Activated CD4-positive, alpha-beta T cell treated with anti-CD3 and anti-CD28 coated beads, Interleukin-2, amount 10 ng/mL, durations not matched to agents 7 days and 5 days (primary cell): ENCODE data around the gene TREML4. TPM values are rescaled to one million over a fixed set of nuclear protein-coding genes. Genes with fewer than 3 reads are reported as not detected.

Experiments used
- CTCF ChIA-PET: fragments of 350-600 bp; sonication (Branson Sonifier 250); formaldehyde crosslinking; loops from one replicate; lab custom pipeline; 2021; ENCODE audit warnings: antibody characterized with exemption; lab: Charles Lee
- POLR2A ChIA-PET: fragments of 350-600 bp; sonication (Branson Sonifier 250); formaldehyde crosslinking; loops from one replicate; lab custom pipeline; 2021; ENCODE audit warnings: antibody characterized with exemption; lab: Charles Lee
- DNase-seq: peaks from one replicate; pipeline ENCODE4 v3.0.0-alpha.2; 2020
- H3K27ac Mint-ChIP-seq: one replicate; pipeline ENCODE4 v1.8.0; 2021; ENCODE audit warnings: mild to moderate bottlenecking, moderate library complexity, mixed read lengths
- H3K27me3 Mint-ChIP-seq: one replicate; pipeline ENCODE4 v1.8.0; 2021; ENCODE audit warnings: mixed read lengths
- H3K36me3 Mint-ChIP-seq: one replicate; pipeline ENCODE4 v1.8.0; 2021; ENCODE audit warnings: low read depth, mixed read lengths
- H3K4me1 Mint-ChIP-seq: one replicate; pipeline ENCODE4 v1.8.0; 2021; ENCODE audit warnings: mixed read lengths
- H3K4me3 Mint-ChIP-seq: one replicate; pipeline ENCODE4 v1.8.0; 2021; ENCODE audit warnings: mild to moderate bottlenecking, moderate library complexity, mixed read lengths
- H3K9me3 Mint-ChIP-seq: one replicate; pipeline ENCODE4 v1.8.0; 2021; ENCODE audit warnings: mixed read lengths
- total RNA-seq, 2 experiments: library from RNA; stranded (reverse); gene quantifications; one replicate each; pipeline ENCODE4 v1.2.3, GENCODE V29; 2021

The TREML4 gene
- total RNA-seq, 2 experiments from 2014 or later, result not detected

DNA sequence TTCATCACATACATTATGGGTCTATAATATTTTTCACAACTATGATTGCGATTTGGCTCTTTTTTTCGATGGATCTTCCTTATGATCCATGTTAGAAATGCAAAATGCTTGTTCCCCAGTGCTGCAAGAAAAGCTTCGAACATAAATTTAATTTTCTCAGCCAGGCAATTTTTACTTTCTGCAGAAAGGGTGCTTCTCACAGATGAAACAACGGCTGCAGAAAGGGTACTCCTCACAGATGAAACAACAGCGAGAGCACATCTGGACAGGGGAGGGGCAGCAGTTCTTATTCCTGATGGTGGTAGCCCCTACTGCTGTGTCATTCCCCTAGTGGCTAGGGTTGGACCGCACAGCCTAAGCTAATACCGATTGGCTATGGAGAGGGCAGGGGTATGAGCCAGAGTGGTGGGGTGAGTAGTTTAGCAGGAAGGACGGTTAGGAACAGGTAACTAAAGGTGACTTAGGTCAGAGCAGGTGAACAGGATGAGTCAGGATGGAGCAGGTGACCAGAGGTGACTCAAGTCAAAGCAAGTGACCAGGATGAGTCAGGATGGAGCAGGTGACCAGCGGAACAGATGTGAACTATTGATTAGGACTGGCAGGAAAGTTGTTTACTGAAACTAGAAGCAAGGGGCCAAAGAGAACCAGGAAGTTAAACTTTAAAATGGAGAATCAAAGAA, 13.4 kb upstream of the TREML4 start:
- CTCF ChIA-PET, result no interaction called here

DNA sequence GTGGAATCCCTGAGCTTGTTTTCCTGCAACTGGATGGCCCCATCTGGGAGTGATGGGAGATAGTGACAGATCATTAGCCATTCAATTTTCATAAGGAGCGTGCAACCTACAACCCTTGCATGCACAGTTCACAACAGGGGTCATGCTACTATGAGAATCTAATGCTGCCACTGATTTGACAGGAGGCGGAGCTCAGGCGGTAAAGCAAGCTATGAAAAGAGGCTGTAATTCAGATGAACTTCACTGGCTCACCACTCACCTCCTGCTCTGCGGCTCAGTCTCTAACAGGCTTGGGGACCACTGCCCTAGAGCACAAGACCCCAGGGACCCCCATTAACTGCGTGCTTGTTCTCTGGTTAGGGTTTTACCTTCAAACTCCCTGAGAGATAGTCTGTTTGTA, 12.4 kb upstream of the TREML4 start:
- Mint-ChIP-seq H3K27me3 (peaks cover 18% of the 10 kb centered on the region), H3K9me3 (peaks cover 17% of the 10 kb centered on the region), H3K4me1 (no peaks in the 10 kb centered on the region), H3K36me3 (peaks cover 5% of the 10 kb centered on the region), H3K4me3 (no peak overlapping the region), H3K27ac (no peak overlapping the region)
- no peak for DNase-seq
- ChIA-PET CTCF (no interaction called here), POLR2A (no interaction called here)

More for the DNA sequence above, 13.4 kb upstream of the TREML4 start:
- Mint-ChIP-seq H3K36me3 (peaks cover 5% of the 10 kb centered on the region), H3K9me3 (peaks cover 11% of the 10 kb centered on the region), H3K4me3 (no peak overlapping the region), H3K27ac (no peak overlapping the region), H3K4me1 (peaks cover 2% of the 10 kb centered on the region), H3K27me3 (peaks cover 18% of the 10 kb centered on the region)
- no peak for DNase-seq
- POLR2A ChIA-PET, result no interaction called here

DNA sequence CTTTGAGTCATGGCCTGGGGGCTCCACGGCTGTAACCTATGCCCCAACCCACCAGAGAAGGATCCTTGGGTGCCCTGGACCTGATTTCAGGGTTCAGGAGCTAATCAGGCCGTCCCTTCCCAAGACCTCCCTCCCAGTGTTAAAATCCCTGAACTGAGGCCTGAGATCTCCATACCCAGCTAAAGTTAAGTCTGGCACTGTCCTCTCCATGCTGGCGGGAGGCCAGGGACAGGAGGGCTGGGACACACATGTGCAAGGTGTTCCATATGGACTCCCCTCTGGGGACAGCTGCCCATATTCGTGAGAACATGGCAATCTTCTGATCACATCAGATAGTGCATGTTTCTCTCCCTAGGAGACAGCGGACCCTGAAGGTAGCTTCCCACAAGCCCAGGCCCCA, 11.5 kb upstream of the TREML4 start:
- Mint-ChIP-seq H3K9me3 (peaks cover 17% of the 10 kb centered on the region), H3K27me3 (peaks cover 18% of the 10 kb centered on the region), H3K4me3 (no peak overlapping the region), H3K4me1 (no peaks in the 10 kb centered on the region), H3K27ac (no peak overlapping the region), H3K36me3 (peaks cover 5% of the 10 kb centered on the region)
- ChIA-PET CTCF (no interaction called here), POLR2A (no interaction called here)
- no peak for DNase-seq

DNA sequence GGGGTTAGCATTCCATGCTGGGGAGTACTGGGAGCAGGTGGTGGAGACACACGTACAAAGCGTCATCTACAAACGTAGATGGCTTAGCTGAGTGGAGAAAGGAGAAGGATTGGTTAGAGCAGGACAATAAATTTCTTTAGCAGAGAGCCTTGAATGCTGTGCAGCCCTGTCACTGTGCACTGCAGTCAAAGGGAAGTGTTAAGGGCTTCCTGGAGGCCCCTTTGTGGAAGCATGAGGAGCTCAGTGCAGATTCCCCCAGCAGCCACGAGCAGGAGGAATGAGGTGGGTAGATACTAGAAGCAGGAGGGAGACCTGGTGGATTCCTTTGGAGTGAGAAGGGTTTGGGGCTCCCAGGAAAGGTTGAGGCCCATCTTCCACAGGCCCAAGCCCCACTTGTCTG, 6.1 kb upstream of the TREML4 start:
- POLR2A ChIA-PET, result no interaction called here

DNA sequence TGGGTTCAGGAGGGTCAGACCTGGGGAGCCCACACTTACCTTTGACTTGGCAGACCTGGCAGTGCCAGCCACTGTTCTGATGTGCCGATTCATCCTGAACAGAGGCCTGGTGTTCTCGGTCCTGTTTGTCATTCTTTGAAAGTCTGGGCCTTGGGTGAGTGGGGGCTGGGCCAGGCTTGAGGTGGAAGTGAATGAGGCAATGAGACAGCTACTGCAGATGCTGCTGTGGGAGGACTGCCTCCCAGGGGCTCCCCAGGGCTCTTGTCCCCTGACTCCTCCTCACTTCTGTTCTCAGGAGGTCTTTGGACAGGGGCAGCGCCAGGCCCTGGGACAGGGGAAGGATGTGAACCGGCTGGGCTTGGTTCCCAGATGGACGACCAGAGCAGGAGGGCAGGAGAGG, 5.6 kb upstream of the TREML4 start:
- CTCF ChIA-PET, result interaction anchor here (1.5 kb wide), 1 partner anchor 40 kb away, joined by 3 read pairs; no protein-coding TSS in a partner anchor
- Mint-ChIP-seq H3K36me3 (no peaks in the 10 kb centered on the region), H3K27ac (no peak overlapping the region), H3K9me3 (peaks cover 6% of the 10 kb centered on the region), H3K4me3 (no peak overlapping the region), H3K4me1 (no peaks in the 10 kb centered on the region), H3K27me3 (peaks cover 7% of the 10 kb centered on the region)
- POLR2A ChIA-PET, result no interaction called here
- no peak for DNase-seq

More for the DNA sequence above, 6.1 kb upstream of the TREML4 start:
- no peaks in the 10 kb centered on the region for H3K36me3 Mint-ChIP-seq
- no peaks in the 10 kb centered on the region for H3K4me1 Mint-ChIP-seq
- H3K27me3 Mint-ChIP-seq, result peaks cover 6% of the 10 kb centered on the region
- no peak for DNase-seq
- H3K4me3 Mint-ChIP-seq, result no peak overlapping the region
- H3K9me3 Mint-ChIP-seq, result peaks cover 6% of the 10 kb centered on the region
- CTCF ChIA-PET, result interaction anchor here (1.5 kb wide), 1 partner anchor 40 kb away, joined by 3 read pairs; no protein-coding TSS in a partner anchor
- H3K27ac Mint-ChIP-seq, result no peak overlapping the region

DNA sequence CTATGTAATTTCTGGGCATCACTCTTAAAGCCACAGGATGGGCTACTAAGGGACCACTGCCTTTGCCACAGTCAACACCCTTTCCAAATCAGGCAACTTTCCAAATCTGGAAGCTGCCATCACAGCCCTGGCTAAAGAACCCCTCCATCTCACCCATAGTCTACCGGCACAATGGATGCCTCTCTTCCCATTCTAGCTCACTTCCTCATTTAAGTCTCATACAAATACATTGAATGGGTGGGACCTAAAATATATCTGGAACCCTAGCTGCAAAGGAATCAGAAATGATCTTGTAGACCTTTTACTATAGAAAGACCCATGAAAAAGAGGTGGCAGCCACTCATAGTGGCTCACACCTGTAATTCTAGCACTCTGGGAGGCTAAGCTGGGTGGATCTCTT, 3.3 kb upstream of the TREML4 start:
- Mint-ChIP-seq H3K27ac (no peak overlapping the region), H3K4me3 (no peak overlapping the region), H3K36me3 (no peaks in the 10 kb centered on the region), H3K9me3 (peaks cover 6% of the 10 kb centered on the region), H3K4me1 (no peaks in the 10 kb centered on the region), H3K27me3 (peaks cover 5% of the 10 kb centered on the region)
- ChIA-PET POLR2A (no interaction called here), CTCF (interaction anchor here (1.0 to 1.3 kb wide), 2 partner anchors 18 to 33 kb away, joined by 3 to 4 read pairs; no protein-coding TSS in a partner anchor)
- DNase-seq, result no peak

DNA sequence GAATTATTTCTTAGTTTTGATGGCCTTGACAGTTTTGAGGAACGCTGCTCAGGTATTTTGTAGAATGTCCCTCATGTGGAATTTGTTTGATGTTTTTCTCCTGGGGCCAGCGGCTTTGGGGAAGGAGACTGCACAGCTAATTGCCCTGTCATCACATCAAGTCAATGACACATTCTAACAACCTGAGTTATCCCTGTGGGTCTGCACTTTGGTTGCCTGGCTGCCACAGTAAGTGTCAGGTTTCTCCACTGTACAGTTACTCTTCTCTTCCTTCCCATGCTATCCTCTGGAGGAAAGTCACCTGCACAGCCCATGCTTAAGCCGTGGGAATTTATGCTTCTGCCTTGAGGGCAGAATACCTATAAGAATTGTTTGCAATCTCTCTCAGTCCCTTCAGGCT, 1.4 kb upstream of the TREML4 start:
- DNase-seq, result no peak
- H3K4me3 Mint-ChIP-seq, result no peak overlapping the region
- H3K36me3 Mint-ChIP-seq, result no peaks in the 10 kb centered on the region
- H3K27me3 Mint-ChIP-seq, result peaks cover 9% of the 10 kb centered on the region
- no peaks in the 10 kb centered on the region for H3K4me1 Mint-ChIP-seq
- no peak overlapping the region for H3K27ac Mint-ChIP-seq
- H3K9me3 Mint-ChIP-seq, result no peaks in the 10 kb centered on the region
- ChIA-PET CTCF (no interaction called here), POLR2A (no interaction called here)

DNA sequence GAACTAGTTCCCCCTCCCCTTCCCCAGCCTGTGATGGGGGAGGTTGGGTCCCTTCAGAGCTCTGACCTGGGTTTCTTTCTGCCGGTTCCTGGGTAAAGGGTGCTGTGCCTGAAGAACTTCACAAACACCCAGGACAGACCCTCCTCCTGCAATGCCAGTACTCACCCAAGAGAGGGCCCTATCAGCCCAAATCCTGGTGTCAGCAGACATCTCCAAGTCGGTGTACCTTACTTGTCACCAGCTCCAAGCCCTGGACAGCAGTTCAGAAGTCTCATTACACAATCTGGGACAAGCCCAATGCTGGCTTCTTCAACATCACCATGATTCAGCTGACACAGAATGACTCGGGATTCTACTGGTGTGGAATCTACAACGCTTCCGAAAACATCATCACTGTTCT, 467 bp downstream of the TREML4 start:
- no peaks in the 10 kb centered on the region for H3K9me3 Mint-ChIP-seq
- no peak for DNase-seq
- CTCF ChIA-PET, result no interaction called here

DNA sequence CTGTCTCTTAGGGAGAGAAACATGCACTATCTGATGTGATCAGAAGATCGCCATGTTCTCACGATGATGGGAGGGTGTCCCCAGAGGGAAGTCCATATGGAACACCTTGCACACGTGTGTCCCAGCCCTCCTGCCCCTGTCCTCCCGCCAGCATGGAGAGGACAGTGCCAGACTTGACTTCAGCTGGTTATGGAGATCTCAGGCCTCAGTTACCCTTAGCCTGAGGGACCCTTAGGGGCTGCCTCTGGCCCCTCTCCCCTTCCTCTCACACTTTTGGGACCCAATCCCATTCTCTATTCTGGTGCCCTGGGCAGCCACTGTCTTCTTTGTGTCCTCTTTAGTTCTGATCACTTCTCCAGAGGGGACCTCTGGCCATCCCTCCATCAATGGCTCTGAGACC, 1.6 kb downstream of the TREML4 start:
- no peaks in the 10 kb centered on the region for H3K36me3 Mint-ChIP-seq
- H3K27ac Mint-ChIP-seq, result no peak overlapping the region
- peaks cover 14% of the 10 kb centered on the region for H3K27me3 Mint-ChIP-seq
- no peaks in the 10 kb centered on the region for H3K4me1 Mint-ChIP-seq
- no peaks in the 10 kb centered on the region for H3K9me3 Mint-ChIP-seq
- no peak overlapping the region for H3K4me3 Mint-ChIP-seq
- ChIA-PET POLR2A (no interaction called here), CTCF (no interaction called here)
- no peak for DNase-seq

More for the DNA sequence above, 467 bp downstream of the TREML4 start:
- peaks cover 14% of the 10 kb centered on the region for H3K27me3 Mint-ChIP-seq
- POLR2A ChIA-PET, result no interaction called here
- no peak overlapping the region for H3K4me3 Mint-ChIP-seq
- no peaks in the 10 kb centered on the region for H3K36me3 Mint-ChIP-seq
- no peaks in the 10 kb centered on the region for H3K4me1 Mint-ChIP-seq
- H3K27ac Mint-ChIP-seq, result no peak overlapping the region

DNA sequence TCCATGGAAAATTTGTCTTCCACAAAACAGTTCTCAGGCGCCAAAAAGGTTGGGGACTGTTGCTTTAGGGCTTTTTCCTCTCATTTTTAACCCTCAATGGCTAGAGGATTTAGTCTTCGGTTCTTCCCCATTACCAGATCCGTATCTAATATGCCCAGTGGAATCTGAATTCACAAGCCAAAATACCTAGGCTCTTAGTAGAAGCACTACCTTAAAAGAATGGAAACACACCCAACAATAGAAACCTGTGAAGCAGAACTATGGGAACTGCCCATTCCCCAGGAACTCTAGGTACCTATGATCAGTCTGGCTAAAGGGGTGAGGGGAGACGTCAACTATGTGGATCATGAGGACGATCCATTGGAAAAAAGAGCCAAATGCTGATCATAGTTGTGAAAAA, 3.1 kb downstream of the TREML4 start:
- no peaks in the 10 kb centered on the region for H3K9me3 Mint-ChIP-seq
- no peak for DNase-seq
- H3K4me3 Mint-ChIP-seq, result no peak overlapping the region
- ChIA-PET CTCF (no interaction called here), POLR2A (no interaction called here)
- no peaks in the 10 kb centered on the region for H3K4me1 Mint-ChIP-seq
- peaks cover 16% of the 10 kb centered on the region for H3K27me3 Mint-ChIP-seq
- H3K27ac Mint-ChIP-seq, result no peak overlapping the region
- no peaks in the 10 kb centered on the region for H3K36me3 Mint-ChIP-seq

DNA sequence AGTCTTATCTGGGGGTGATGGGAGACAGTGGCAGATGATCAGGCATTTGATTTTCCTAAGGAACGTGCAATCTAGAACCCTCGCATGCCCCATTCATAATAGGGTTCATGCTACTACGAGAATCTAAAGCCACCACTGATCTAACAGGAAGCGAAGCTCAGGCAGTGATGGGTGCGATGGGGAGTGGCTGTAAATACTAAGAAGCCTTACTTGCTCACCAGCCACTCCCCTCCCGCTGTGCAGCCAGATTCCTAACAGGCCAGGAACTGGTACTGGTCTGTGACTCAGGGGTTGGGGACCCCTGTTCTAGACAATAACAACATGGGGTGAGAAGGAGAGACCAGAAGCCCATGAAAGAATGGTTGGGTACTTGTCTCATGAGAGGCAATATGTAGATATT, 4.5 kb downstream of the TREML4 start:
- H3K4me3 Mint-ChIP-seq, result no peak overlapping the region

DNA sequence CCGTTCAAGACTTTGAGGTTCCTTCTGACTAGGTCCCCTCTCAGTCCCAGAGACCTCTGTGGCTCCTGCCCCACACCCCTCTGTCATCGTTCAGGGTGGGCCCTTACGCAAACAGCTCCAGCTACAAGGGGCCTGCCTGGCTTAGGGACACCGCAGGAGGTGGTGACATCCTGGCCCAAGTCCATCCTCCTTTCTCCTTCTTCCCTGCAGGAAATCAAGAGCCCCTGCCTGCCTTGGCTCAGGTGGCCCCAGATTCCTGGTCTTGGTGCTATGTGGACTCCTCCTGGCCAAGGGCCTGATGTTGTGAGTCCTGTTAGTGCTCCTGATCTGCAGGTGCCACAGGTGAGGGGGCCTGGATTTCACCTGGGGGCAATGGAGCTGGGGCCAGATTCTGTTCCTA, 8.1 kb downstream of the TREML4 start:
- Mint-ChIP-seq H3K36me3 (no peaks in the 10 kb centered on the region), H3K27me3 (peaks cover 37% of the 10 kb centered on the region), H3K4me3 (no peak overlapping the region), H3K4me1 (no peaks in the 10 kb centered on the region), H3K9me3 (no peaks in the 10 kb centered on the region), H3K27ac (no peak overlapping the region)
- DNase-seq, result no peak
- POLR2A ChIA-PET, result no interaction called here
- CTCF ChIA-PET, result no interaction called here

More for the DNA sequence above, 4.5 kb downstream of the TREML4 start:
- H3K27ac Mint-ChIP-seq, result no peak overlapping the region
- ChIA-PET POLR2A (no interaction called here), CTCF (no interaction called here)
- no peaks in the 10 kb centered on the region for H3K9me3 Mint-ChIP-seq
- no peaks in the 10 kb centered on the region for H3K4me1 Mint-ChIP-seq
- no peaks in the 10 kb centered on the region for H3K36me3 Mint-ChIP-seq
- peaks cover 19% of the 10 kb centered on the region for H3K27me3 Mint-ChIP-seq
- no peak for DNase-seq

DNA sequence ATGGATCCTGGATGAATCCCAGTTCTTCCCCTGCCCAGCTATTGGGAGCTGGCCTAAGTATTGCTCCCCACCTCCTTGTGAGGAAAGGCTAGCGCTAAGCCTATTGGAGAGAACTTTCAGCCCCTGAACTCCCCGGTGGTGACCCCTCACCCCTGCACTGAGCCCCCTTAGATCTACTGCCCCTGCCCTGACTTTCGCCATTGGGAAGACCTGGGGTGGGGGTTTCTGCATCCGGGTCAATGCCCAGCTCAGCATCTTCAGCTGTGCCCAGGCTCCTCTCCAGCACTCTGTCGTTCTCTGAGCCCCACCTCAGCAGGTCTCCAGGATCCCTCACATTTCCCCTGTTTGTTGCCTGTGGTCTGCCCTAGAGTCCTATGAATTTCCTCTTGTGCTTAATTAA, 9.0 kb downstream of the TREML4 start:
- CTCF ChIA-PET, result no interaction called here
- Mint-ChIP-seq H3K4me3 (no peak overlapping the region), H3K36me3 (no peaks in the 10 kb centered on the region), H3K27me3 (peaks cover 37% of the 10 kb centered on the region), H3K9me3 (no peaks in the 10 kb centered on the region), H3K27ac (no peak overlapping the region), H3K4me1 (no peaks in the 10 kb centered on the region)
- DNase-seq, result no peak
- POLR2A ChIA-PET, result no interaction called here
